ENCODE measurements around the gene RANBP3.
A peak's percentile ranks its signal among the peaks of the same experiment; 100 is the strongest.
"Not testable (repeated sequence)": the region's sequence is repeated elsewhere in the genome, so short reads cannot be mapped to it uniquely, and the experiment has no call there.

Gene RANBP3

GRCh38 chr19:5883157-5883873, 94.6 kb downstream of the RANBP3 start:
- not testable (repeated sequence) for H3K36me3 ChIP-seq (ENCODE audit: control insufficient read depth, insufficient read depth, low read length, severe bottlenecking); H3K9me3 ChIP-seq (ENCODE audit: control insufficient read depth, low read length); H3K9ac ChIP-seq (ENCODE audit: low read length); H3K27me3 ChIP-seq (replicated peaks; ENCODE audit: control insufficient read depth, insufficient read depth, low read length); H3K4me3 ChIP-seq (ENCODE audit: low read length); DNase-seq (ENCODE audit: low read depth)
- H3K4me1 ChIP-seq (ENCODE audit: control insufficient read depth, insufficient read depth, low read length), result peaks cover 12% of the 10 kb centered on the region

- no peak for DNase-seq (ENCODE audit: low read depth)
- no peaks in the 10 kb centered on the region for H3K27me3 ChIP-seq (replicated peaks; ENCODE audit: control insufficient read depth, insufficient read depth, low read length)
- H3K36me3 ChIP-seq (ENCODE audit: control insufficient read depth, insufficient read depth, low read length, severe bottlenecking), result no peaks in the 10 kb centered on the region
- H3K4me1 ChIP-seq (ENCODE audit: control insufficient read depth, insufficient read depth, low read length), result peaks cover 12% of the 10 kb centered on the region
- no peak overlapping the region for H3K9ac ChIP-seq (ENCODE audit: low read length)
- no peaks in the 10 kb centered on the region for H3K9me3 ChIP-seq (ENCODE audit: control insufficient read depth, low read length)
- no peak overlapping the region for H3K4me3 ChIP-seq (ENCODE audit: low read length)
These were observed 95.4 kb downstream of the RANBP3 start for GRCh38 chr19:5882421-5882968.

GRCh38 chr19:5881543-5882299, 96.2 kb downstream of the RANBP3 start:
- no peak overlapping the region for H3K9ac ChIP-seq (ENCODE audit: low read length)
- H3K9me3 ChIP-seq (ENCODE audit: control insufficient read depth, low read length), result no peaks in the 10 kb centered on the region
- no peaks in the 10 kb centered on the region for H3K27me3 ChIP-seq (replicated peaks; ENCODE audit: control insufficient read depth, insufficient read depth, low read length)
- no peaks in the 10 kb centered on the region for H3K36me3 ChIP-seq (ENCODE audit: control insufficient read depth, insufficient read depth, low read length, severe bottlenecking)
- peaks cover 12% of the 10 kb centered on the region for H3K4me1 ChIP-seq (ENCODE audit: control insufficient read depth, insufficient read depth, low read length)
- no peak overlapping the region for H3K4me3 ChIP-seq (ENCODE audit: low read length)
- no peak for DNase-seq (ENCODE audit: low read depth)

- no peaks in the 10 kb centered on the region for H3K9me3 ChIP-seq (ENCODE audit: control insufficient read depth, low read length)
- H3K36me3 ChIP-seq (ENCODE audit: control insufficient read depth, insufficient read depth, low read length, severe bottlenecking), result no peaks in the 10 kb centered on the region
- H3K27me3 ChIP-seq (replicated peaks; ENCODE audit: control insufficient read depth, insufficient read depth, low read length), result peaks cover 6% of the 10 kb centered on the region
- DNase-seq (ENCODE audit: low read depth), result peak; percentile 19
- H3K9ac ChIP-seq (ENCODE audit: low read length), result peak overlapping the region; percentile 66
- peaks cover 19% of the 10 kb centered on the region for H3K4me1 ChIP-seq (ENCODE audit: control insufficient read depth, insufficient read depth, low read length)
- H3K4me3 ChIP-seq (ENCODE audit: low read length), result peak overlapping the region; percentile 54
These were observed 97.3 kb downstream of the RANBP3 start for GRCh38 chr19:5880604-5881078.

- H3K4me1 ChIP-seq (ENCODE audit: control insufficient read depth, insufficient read depth, low read length), result peaks cover 19% of the 10 kb centered on the region
- no peaks in the 10 kb centered on the region for H3K36me3 ChIP-seq (ENCODE audit: control insufficient read depth, insufficient read depth, low read length, severe bottlenecking)
- H3K4me3 ChIP-seq (ENCODE audit: low read length), result no peak overlapping the region
- H3K9me3 ChIP-seq (ENCODE audit: control insufficient read depth, low read length), result no peaks in the 10 kb centered on the region
- no peak overlapping the region for H3K9ac ChIP-seq (ENCODE audit: low read length)
- no peak for DNase-seq (ENCODE audit: low read depth)
- peaks cover 6% of the 10 kb centered on the region for H3K27me3 ChIP-seq (replicated peaks; ENCODE audit: control insufficient read depth, insufficient read depth, low read length)
These were observed 97.7 kb downstream of the RANBP3 start for GRCh38 chr19:5880196-5880595.

- Histone ChIP-seq H3K4me3 (ENCODE audit: low read length) (no peak overlapping the region), H3K9me3 (ENCODE audit: control insufficient read depth, low read length) (no peaks in the 10 kb centered on the region), H3K4me1 (ENCODE audit: control insufficient read depth, insufficient read depth, low read length) (peaks cover 19% of the 10 kb centered on the region), H3K27me3 (replicated peaks; ENCODE audit: control insufficient read depth, insufficient read depth, low read length) (peaks cover 6% of the 10 kb centered on the region), H3K36me3 (ENCODE audit: control insufficient read depth, insufficient read depth, low read length, severe bottlenecking) (no peaks in the 10 kb centered on the region), H3K9ac (ENCODE audit: low read length) (no peak overlapping the region)
- no peak for DNase-seq (ENCODE audit: low read depth)
These were observed 100.1 kb downstream of the RANBP3 start for GRCh38 chr19:5877882-5878281.

- Histone ChIP-seq H3K4me3 (ENCODE audit: low read length) (no peak overlapping the region), H3K9me3 (ENCODE audit: control insufficient read depth, low read length) (no peaks in the 10 kb centered on the region), H3K36me3 (ENCODE audit: control insufficient read depth, insufficient read depth, low read length, severe bottlenecking) (no peaks in the 10 kb centered on the region), H3K27me3 (replicated peaks; ENCODE audit: control insufficient read depth, insufficient read depth, low read length) (peaks cover 6% of the 10 kb centered on the region), H3K4me1 (ENCODE audit: control insufficient read depth, insufficient read depth, low read length) (peaks cover 19% of the 10 kb centered on the region), H3K9ac (ENCODE audit: low read length) (no peak overlapping the region)
- no peak for DNase-seq (ENCODE audit: low read depth)
These were observed 100.5 kb downstream of the RANBP3 start for GRCh38 chr19:5877427-5877826.

GRCh38 chr19:5874496-5874895, 103.4 kb downstream of the RANBP3 start:
- H3K9ac ChIP-seq (ENCODE audit: low read length); DNase-seq (ENCODE audit: low read depth); H3K27me3 ChIP-seq (replicated peaks; ENCODE audit: control insufficient read depth, insufficient read depth, low read length); H3K4me3 ChIP-seq (ENCODE audit: low read length); H3K36me3 ChIP-seq (ENCODE audit: control insufficient read depth, insufficient read depth, low read length, severe bottlenecking); H3K9me3 ChIP-seq (ENCODE audit: control insufficient read depth, low read length): not testable (repeated sequence)
- H3K4me1 ChIP-seq (ENCODE audit: control insufficient read depth, insufficient read depth, low read length), result peaks cover 17% of the 10 kb centered on the region

- Histone ChIP-seq H3K4me3 (ENCODE audit: low read length) (no peak overlapping the region), H3K9ac (ENCODE audit: low read length) (no peak overlapping the region), H3K4me1 (ENCODE audit: control insufficient read depth, insufficient read depth, low read length) (peaks cover 17% of the 10 kb centered on the region), H3K9me3 (ENCODE audit: control insufficient read depth, low read length) (no peaks in the 10 kb centered on the region), H3K36me3 (ENCODE audit: control insufficient read depth, insufficient read depth, low read length, severe bottlenecking) (no peaks in the 10 kb centered on the region), H3K27me3 (replicated peaks; ENCODE audit: control insufficient read depth, insufficient read depth, low read length) (peaks cover 6% of the 10 kb centered on the region)
- DNase-seq (ENCODE audit: low read depth), result no peak
These were observed 104.2 kb downstream of the RANBP3 start for GRCh38 chr19:5873617-5874199.

GRCh38 chr19:5870986-5871394, 107.0 kb downstream of the RANBP3 start:
- H3K4me1 ChIP-seq (ENCODE audit: control insufficient read depth, insufficient read depth, low read length), result peaks cover 10% of the 10 kb centered on the region
- DNase-seq (ENCODE audit: low read depth), result no peak
- H3K36me3 ChIP-seq (ENCODE audit: control insufficient read depth, insufficient read depth, low read length, severe bottlenecking), result no peaks in the 10 kb centered on the region
- H3K4me3 ChIP-seq (ENCODE audit: low read length), result no peak overlapping the region
- no peaks in the 10 kb centered on the region for H3K9me3 ChIP-seq (ENCODE audit: control insufficient read depth, low read length)
- no peak overlapping the region for H3K9ac ChIP-seq (ENCODE audit: low read length)
- H3K27me3 ChIP-seq (replicated peaks; ENCODE audit: control insufficient read depth, insufficient read depth, low read length), result peaks cover 3% of the 10 kb centered on the region

Measured in adipocyte (in vitro differentiated cells).